ENCODE results near the gene RAB40AL.

RAB40AL gene

DNA sequence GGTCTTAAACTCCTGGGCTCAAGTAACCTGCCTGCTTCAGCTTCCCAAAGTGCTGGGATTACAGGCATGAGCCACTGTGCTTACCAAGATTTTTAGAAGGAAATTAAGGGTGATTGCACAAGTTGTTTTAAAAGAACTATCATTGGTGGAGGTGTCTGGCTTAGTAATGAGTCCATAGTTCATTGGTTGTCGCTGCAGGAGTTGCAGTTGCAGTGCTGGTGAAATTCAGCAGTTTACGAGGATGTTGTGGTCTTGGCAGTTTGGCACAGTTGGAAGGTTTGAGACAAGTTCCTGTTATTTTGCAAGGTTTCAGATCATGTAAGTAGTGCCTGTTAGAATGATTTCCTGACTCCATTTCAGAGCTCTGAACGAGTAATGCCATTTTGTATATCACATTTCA is 48.1 kb downstream of the RAB40AL start:
- TF ChIP-seq, protein P1, sequence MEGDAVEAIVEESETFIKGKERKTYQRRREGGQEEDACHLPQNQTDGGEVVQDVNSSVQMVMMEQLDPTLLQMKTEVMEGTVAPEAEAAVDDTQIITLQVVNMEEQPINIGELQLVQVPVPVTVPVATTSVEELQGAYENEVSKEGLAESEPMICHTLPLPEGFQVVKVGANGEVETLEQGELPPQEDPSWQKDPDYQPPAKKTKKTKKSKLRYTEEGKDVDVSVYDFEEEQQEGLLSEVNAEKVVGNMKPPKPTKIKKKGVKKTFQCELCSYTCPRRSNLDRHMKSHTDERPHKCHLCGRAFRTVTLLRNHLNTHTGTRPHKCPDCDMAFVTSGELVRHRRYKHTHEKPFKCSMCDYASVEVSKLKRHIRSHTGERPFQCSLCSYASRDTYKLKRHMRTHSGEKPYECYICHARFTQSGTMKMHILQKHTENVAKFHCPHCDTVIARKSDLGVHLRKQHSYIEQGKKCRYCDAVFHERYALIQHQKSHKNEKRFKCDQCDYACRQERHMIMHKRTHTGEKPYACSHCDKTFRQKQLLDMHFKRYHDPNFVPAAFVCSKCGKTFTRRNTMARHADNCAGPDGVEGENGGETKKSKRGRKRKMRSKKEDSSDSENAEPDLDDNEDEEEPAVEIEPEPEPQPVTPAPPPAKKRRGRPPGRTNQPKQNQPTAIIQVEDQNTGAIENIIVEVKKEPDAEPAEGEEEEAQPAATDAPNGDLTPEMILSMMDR (IDR thresholded peaks at IDR 0.05; ENCODE audit: low read depth, low read length): no peak
- H3K4me3 ChIP-seq (ENCODE audit: low read depth, low read length): no peak overlapping the region

Measured in WI38 (cell line).